GM12878 (cell line): ENCODE data around the gene FGF11. TPM values are rescaled to one million over a fixed set of nuclear protein-coding genes. Genes with fewer than 3 reads are reported as not detected.

Experiments
- ATAC-seq: fragments of 200-7000 bp; cut with Tn5 transposase; 3 replicates; pipeline ENCODE4 v1.9.1; 2020; ENCODE audit warnings: mild to moderate bottlenecking, moderate library complexity
- BruUV-seq: library from RNA; stranded (reverse); fragments of 400-500 nt; replicated peaks from 2 replicates; lab custom pipeline; 2021; lab: Mats Ljungman, UMichigan
- CTCF ChIA-PET: fragments of 300-600 bp; sonication (Branson Sonifier 250); formaldehyde crosslinking; extraction: SDS; loops from one replicate; lab custom pipeline; 2021; ENCODE audit warnings: inconsistent platforms; lab: Yijun Ruan, JAX
- POLR2A ChIA-PET: fragments of 350-600 bp; formaldehyde crosslinking; extraction: SDS; loops from one replicate; lab custom pipeline; 2021; ENCODE audit warnings: inconsistent platforms; lab: Charles Lee
- RAD21 ChIA-PET: fragments of 300-600 bp; sonication (Branson Sonifier 250); formaldehyde crosslinking; loops from one replicate; lab custom pipeline; 2023; ENCODE audit warnings: antibody characterized with exemption; ENCODE audit not compliant: unreplicated experiment; lab: Charles Lee
- SMC1A ChIA-PET: fragments of 300-600 bp; sonication (Branson Sonifier 250); formaldehyde crosslinking; loops from one replicate; lab custom pipeline; 2023; ENCODE audit not compliant: unreplicated experiment, uncharacterized antibody; lab: Charles Lee
- DNase-seq: peaks from one replicate; pipeline ENCODE4 v3.0.0-alpha.2; 2011; ENCODE audit warnings: low read depth, low spot score
- FAIRE-seq: peaks from 3 replicates; lab custom pipeline; 2011; peaks lifted over from hg19 to GRCh38; lab: Jason Lieb, UNC
- H2AFZ ChIP-seq: 2 replicates; pipeline ENCODE4 v1.6.0; 2011; ENCODE audit warnings: low read depth, low read length, control low read depth; ENCODE audit not compliant: control insufficient read depth
- H3K27ac ChIP-seq: 2 replicates; pipeline ENCODE4 v1.5.1; 2011; ENCODE audit warnings: control low read depth; ENCODE audit not compliant: control insufficient read depth, insufficient read depth
- H3K27me3 ChIP-seq, 2 experiments: replicated peaks in 1 of 2; 2 replicates each; pipeline versions ENCODE4 v1.6.0 to v1.6.1; 2011; ENCODE audit warnings: low read length in 1 of 2; ENCODE audit not compliant: control insufficient read depth in 2 of 2, insufficient read depth in 2 of 2
- H3K36me3 ChIP-seq, 2 experiments: 2 replicates each; pipeline ENCODE4 v1.5.1; 2011; ENCODE audit warnings: low read length in 1 of 2; ENCODE audit not compliant: control insufficient read depth in 2 of 2, insufficient read depth in 2 of 2
- H3K4me1 ChIP-seq: 2 replicates; pipeline ENCODE4 v1.6.1; 2011; ENCODE audit warnings: mild to moderate bottlenecking, low read length, moderate library complexity, mixed read lengths; ENCODE audit not compliant: control insufficient read depth, insufficient read depth
- H3K4me2 ChIP-seq: 2 replicates; pipeline ENCODE4 v1.6.0; 2011; ENCODE audit warnings: control low read depth; ENCODE audit not compliant: control insufficient read depth, insufficient read depth
- H3K4me3 ChIP-seq: fragments of 200-600 bp; sonication (generic); 2 replicates; pipeline ENCODE4 v1.5.1; 2016
- H3K79me2 ChIP-seq: 2 replicates; pipeline ENCODE4 v1.6.0; 2011; ENCODE audit warnings: low read length; ENCODE audit not compliant: control insufficient read depth, insufficient read depth
- H3K9ac ChIP-seq: 2 replicates; pipeline ENCODE4 v1.8.0; 2011; ENCODE audit warnings: low read length, control low read depth, mixed read lengths; ENCODE audit not compliant: control insufficient read depth, insufficient read depth
- H3K9me3 ChIP-seq: replicated peaks from 3 replicates; pipeline ENCODE4 v1.5.1; 2011; ENCODE audit warnings: mild to moderate bottlenecking, low read length; ENCODE audit not compliant: control insufficient read depth, insufficient read depth
- H4K20me1 ChIP-seq: 2 replicates; pipeline ENCODE4 v1.6.0; 2011; ENCODE audit not compliant: control insufficient read depth, insufficient read depth
- ESRRA ChIP-seq: IDR thresholded peaks from 2 replicates; pipeline ENCODE4 v1.6.1; 2012; ENCODE audit warnings: mild to moderate bottlenecking, low read length, improper control_type of control experiment
- MEF2A ChIP-seq: IDR thresholded peaks from 2 replicates; pipeline ENCODE4 v1.6.1; 2011; ENCODE audit warnings: low read depth, mild to moderate bottlenecking, low read length, moderate library complexity; ENCODE audit not compliant: insufficient read depth
- TCF7 ChIP-seq: IDR thresholded peaks from 2 replicates; pipeline ENCODE4 v1.6.1; 2014; ENCODE audit warnings: antibody characterized with exemption, borderline replicate concordance
- WGBS: methylation state at CpG from one replicate; pipeline ENCODE4 v1.1.6; 2016; ENCODE audit warnings: low lambda C conversion rate; ENCODE audit not compliant: insufficient replicate concordance, insufficient coverage; ENCODE audit errors: missing lambda C conversion rate; 5-methylcytosine and 5-hydroxymethylcytosine counted together
- in situ Hi-C: fragments of 300-500 bp; cut with MboI; formaldehyde crosslinking; loops from 9 replicates; pipeline ENCODE4 v1.14.3; 2018; ENCODE audit warnings: mixed read lengths
- intact Hi-C: fragments of 100-400 bp; cut with micrococcal nuclease; formaldehyde crosslinking; loops from one replicate; pipeline ENCODE4 v1.14.2; 2022; ENCODE audit not compliant: unreplicated experiment
- polyA plus RNA-seq, 11 experiments: library from polyadenylated mRNA; depleted of rRNA in 4 of 11; unstranded in 6 of 11; stranded (reverse) in 5 of 11; fragments of >200 nt; fragmentation: Nextera tagmentation in 4 of 11; fragmentation: Illumina TruSeq in 1 of 11; extraction: Ambion mirVana in 4 of 11; extraction: Trizol in 1 of 11; gene quantifications; 1 replicate in 1 of 11; 2 replicates in 10 of 11; pipeline versions ENCODE4 v1.2.1 to v1.2.3, GENCODE V29; 2011 to 2016; ENCODE audit warnings: inconsistent platforms in 2 of 11, missing spikeins in 2 of 11, low read depth in 1 of 11
- total RNA-seq, 4 experiments: library from RNA; depleted of rRNA in 3 of 4; stranded (reverse); fragments of >200 nt in 3 of 4; fragmentation: Illumina TruSeq in 1 of 4; extraction: Trizol in 1 of 4; gene quantifications; 2 replicates each; pipeline versions ENCODE4 v1.2.1 to v1.2.3, GENCODE V29; 2013 to 2021

FGF11 gene
- total and polyA plus RNA-seq, 10 of the 15 experiments (the other 5 are each of a cell fraction or from before 2014, with no cell fraction given) = 0.69 to 21.1 (median 2.6) TPM

GRCh38 chr17:7442142-7442541 lies 2.8 kb downstream of the FGF11 start:
- Histone ChIP-seq H3K27ac (no peak overlapping the region), H3K4me3 (no peak overlapping the region), H3K9ac (no peak overlapping the region)
- WGBS = 95% methylated on average over 2 of the region's 2 CpGs
- in situ Hi-C loops = no loop called here
- no peak for ATAC-seq
- SMC1A ChIA-PET = interaction anchor here (1.1 to 1.9 kb wide), 3 partner anchors 11 to 119 kb away, joined by 3 to 8 read pairs (median 8); partner anchors contain the start of genes SLC35G6 and ZBTB4
- TF ChIP-seq TCF7 (no peak), ESRRA (no peak), MEF2A (no peak)
- TF ChIP-seq, all 136 proteins: peak for 0
- BruUV-seq = no TSS peak
- H4K20me1 ChIP-seq = no peaks in the 10 kb centered on the region
- no peak for DNase-seq
- RAD21 ChIA-PET = interaction anchor here (2.5 kb wide), 1 partner anchor 118 kb away, joined by 12 read pairs; the partner anchor contains the start of gene SENP3
- no peak overlapping the region for H3K4me2 ChIP-seq
- H3K79me2 ChIP-seq = no peaks in the 10 kb centered on the region; the same call in 1 of the 2 replicates
- peaks cover 27% of the 10 kb centered on the region for H3K4me1 ChIP-seq
- CTCF ChIA-PET = interaction anchor here (1.0 to 2.7 kb wide), 3 partner anchors 12 to 74 kb away, joined by 3 to 20 read pairs (median 3); no protein-coding TSS in a partner anchor
- H3K9me3 ChIP-seq = no peaks in the 10 kb centered on the region
- H2AFZ ChIP-seq = no peak overlapping the region
- no peaks in the 10 kb centered on the region for H3K36me3 ChIP-seq
- H3K27me3 ChIP-seq = peaks cover 1 to 4% of the 10 kb centered on the region in 2 experiments; a peak in 3 of 4 replicates
- intact Hi-C loops = no loop called here
- POLR2A ChIA-PET = interaction anchor here (0.7 to 8.2 kb wide), 6 partner anchors 9 to 119 kb away, joined by 3 to 63 read pairs (median 8); partner anchors contain the start of genes POLR2A and SENP3
- no peak for FAIRE-seq
